HTERT RPE-1 (cell line): Measurements from ENCODE around the gene FXYD6.
"Not testable (repeated sequence)": the region's sequence is repeated elsewhere in the genome, so short reads cannot be mapped to it uniquely, and the experiment has no call there.

ENCODE experiments used
- in situ Hi-C: fragments of 300-500 bp; cut with MboI; formaldehyde crosslinking; loops from 4 replicates; pipeline ENCODE4 v1.14.3; 2020; ENCODE audit warnings: low sequenced_read_pairs

Gene FXYD6

DNA sequence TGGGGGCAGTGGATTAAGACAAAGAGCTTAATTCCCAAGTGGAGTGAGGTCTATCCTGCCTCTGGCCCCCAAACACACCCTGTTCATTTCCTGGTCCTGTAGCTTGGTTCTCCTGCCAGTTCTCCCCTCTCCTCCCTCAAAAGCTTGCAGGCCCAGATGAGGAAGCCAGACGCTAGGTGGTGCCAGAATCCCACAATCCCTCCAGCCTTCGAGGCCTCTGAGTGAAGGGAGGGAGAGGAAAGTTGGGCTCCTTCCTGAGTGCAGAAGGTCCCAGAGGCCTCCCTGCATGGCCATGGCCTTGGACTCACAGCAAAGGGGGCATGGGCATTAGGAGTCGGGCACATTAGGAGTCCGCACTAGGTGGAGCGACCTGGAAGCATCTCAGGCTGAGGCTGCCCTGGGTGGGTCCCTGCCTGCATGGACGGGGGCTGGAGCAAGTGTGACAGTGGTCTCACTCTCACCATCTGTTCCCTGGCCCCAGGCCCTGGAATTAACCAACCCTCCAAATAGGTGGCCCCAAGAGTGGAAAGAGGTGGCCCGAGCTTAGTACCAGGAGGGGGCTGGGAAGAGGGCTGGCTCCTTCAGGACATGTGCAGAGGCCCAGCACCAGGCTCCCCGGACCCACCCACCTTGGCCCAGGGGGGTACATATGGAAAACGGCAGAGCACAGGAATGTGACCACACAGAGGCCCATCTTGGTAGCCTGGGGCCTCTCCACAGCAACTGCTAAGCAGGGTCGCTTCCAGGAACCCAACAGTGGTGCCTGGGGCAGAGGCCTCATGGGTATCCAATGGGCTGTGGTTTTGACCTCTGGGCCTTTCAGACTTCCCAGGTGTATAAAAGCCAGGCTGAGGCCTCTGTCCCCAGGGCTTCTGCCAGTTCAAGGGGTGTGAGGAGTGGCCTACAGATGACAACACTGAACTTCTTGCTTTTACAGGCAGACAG is 57.1 kb downstream of the FXYD6 start:
- in situ Hi-C loops, result no loop called here

DNA sequence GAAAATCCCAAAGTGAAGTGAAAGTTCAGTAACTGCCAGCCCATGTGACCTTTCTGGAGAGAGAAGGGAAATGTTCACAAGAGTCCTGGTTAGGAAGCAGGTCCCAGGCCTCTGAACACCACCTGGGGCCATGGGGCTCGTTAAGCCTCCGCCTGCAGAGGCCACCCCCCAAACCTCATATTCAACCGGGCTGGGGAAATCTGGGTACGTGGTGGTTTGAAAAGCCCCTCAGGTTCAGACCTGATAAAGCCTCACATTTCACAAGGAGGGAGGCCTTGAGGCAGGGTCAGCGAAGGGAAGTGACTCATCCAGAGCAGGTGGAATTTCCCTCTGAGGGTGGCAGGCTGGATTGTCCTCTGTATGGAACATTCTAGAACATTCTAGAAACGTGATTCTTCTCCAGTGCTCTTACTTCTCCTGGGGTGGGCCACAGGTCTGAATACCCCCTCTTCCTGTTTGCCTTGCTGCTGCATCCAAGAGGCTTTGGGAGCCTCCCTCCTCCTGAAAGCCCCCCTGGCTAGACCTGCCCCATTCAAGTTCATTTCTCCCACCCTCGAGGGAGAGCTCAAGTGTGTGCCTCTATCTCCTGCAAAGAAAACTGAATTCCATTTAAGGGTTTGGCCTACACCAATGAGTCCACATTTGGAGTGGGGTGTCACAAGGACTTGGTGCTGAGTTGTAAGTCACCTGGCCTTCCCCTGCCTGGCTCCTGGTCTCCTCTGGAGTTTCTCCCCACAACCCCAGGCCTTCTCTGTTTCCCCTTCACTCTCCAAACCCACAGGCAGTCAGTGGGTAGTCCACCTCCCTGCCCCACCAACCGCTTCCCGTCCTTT is 58.2 kb downstream of the FXYD6 start:
- in situ Hi-C loops, result no loop called here

DNA sequence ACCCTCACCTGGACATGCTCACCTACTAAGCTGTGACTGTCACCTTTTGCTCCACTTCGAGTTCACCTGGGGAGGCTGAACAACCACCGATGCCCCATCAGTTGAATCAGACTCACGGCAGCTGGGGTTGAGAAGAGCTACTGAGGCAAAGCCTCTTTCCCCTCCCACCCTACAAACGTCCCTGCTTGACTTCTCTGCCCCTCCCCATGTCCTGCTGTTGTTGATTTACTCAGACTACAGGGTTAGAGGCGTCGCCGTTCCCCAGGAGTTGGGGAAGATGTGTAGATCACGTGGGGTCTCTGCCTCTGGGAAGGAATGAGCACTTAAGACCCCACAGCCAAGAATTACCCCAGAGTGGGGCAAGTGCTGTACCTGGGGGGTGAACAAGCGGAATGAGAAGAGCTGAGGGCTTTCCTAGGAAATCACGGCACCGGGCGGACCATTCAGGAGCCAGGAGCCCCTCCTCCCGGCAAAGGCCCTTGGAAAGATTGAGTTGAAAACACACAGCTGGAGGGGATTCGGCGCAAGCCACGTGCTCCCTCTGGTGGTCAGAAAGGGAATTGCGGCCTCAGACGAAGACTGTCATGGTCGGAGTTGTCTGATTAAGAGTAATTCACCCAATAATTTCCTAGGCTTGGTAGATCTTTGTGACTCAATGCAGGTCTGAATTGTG is 59.0 kb downstream of the FXYD6 start:
- in situ Hi-C loops, result no loop called here

DNA sequence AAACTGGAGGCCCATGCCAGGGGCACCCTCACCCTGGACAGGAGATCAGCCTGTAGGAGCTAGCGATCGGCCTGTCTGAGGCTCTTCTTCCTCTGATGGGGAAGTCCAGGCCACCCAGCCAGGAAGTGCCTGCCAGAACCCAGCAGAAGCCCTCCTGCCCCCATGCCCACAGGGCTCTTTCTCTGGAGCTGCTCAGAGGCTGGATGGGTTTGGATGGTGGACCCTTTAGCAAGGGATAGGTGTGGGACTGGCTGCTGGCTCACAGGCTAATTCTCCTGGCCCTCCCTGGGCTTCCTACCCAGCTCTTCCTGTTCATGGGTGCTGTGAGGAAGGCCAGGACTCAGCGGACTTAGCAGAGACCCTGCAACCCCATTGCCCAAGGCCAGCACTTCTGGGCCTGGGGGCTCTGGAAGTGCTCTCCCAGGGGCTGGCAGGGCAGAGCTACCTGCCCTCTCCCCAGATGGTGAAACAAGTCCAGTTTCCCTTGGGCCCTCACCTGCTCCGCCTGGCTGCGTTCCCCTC is 59.6 kb downstream of the FXYD6 start:
- in situ Hi-C loops, result no loop called here

DNA sequence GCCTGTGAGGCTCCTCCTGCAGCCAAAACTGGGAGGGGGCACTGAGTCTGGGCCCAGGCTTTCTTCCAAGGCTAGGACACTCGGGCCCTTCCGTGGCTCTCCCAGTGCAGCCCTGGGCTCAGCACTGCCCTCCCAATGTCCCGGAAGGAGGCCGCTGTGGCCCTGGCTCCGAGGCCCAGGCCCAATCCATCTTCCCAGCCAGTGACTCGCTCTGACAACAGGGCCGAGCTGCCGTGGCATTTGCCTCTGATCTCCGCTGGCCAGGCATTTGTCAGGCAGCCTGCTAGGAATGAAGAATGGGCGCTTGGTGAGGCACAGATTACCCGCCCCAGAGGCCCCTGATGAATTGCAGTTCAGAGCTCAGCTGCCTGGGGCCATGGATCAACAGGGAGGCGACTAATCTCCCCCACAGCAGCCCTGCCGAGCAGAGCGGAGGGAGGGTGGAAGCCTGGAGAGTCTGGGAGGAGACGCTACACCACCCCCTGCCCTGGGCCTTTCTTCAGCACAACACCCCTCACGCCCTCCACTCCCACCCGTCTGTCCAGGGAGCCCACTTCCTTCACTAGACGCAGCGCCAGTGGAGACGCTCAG is 60.2 kb downstream of the FXYD6 start:
- in situ Hi-C loops, result no loop called here

DNA sequence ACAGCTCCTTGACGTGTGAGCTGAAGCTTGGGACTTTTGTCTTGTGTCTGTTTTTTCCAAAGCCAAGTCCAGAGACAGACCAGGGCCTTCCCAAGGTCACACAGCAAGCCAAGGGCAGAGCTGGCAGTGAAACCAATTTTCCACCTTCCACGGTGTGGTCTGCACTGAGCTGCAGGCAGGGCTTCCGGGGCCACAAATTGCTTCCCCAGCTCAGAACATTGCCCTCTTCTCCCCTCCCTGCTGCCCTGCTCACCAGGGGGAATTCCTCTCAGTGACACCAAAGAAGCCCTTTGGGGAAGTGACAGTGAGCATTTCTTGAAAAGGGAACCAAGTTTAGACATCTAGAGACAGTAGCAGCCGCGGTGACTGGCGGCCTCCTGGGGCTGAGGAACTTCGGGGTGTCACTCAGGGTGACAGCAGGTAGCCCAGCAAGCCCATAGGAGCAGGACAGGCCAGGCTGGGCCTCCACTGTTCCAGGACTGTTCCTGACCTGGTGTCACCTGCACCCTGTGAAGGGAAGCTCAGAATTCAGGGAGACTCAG is 61.1 kb downstream of the FXYD6 start:
- in situ Hi-C loops, result no loop called here

DNA sequence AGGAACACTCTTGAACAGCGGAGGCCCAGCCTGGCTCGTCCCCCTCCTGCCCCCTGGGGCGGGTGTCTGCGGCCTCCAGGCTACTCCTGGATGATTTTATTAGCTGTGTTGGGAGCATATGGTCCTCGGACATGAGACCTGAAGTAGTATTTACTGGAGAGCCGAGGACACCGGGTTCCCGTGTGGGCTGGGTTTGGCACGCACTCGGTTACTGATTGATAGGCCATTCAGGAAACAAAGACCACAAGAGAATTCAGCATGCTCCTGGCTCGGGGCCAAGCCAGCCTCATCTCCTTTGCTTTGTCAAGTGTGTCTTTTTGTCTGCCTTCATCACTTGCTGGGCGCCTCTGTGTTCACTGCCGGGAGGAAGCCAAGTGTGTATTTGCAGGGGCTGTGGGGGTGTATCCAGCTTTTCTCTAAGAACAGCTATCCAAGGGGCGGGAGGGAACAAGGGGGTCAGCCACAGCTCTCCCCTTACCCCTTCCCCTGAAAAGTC is 61.6 kb downstream of the FXYD6 start:
- in situ Hi-C loops, result no loop called here

DNA sequence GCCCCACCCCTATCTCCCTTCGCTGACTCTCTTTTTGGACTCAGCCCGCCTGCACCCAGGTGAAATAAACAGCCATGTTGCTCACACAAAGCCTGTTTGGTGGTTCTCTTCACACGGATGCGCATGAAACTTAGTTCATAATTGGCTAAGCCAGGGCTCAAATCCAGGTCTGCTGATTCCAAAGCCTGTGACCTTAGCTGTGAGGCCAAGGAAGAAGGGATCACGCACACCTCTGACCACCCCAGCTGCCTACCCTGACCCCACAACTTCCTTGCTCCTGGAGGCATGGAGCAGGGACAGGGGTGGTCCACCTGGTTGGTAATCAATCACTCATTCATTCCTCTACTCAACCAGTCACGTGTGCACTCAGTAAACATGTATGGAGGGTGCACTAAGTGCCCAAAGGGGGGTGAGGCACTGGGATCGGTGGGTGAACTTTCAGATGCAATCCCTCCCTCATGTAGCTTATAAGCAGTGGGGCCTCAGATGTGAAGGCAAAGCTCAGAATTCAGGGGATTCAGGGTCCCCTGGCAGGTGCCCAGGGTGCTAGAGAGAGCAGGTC is 62.2 kb downstream of the FXYD6 start:
- in situ Hi-C loops, result no loop called here

DNA sequence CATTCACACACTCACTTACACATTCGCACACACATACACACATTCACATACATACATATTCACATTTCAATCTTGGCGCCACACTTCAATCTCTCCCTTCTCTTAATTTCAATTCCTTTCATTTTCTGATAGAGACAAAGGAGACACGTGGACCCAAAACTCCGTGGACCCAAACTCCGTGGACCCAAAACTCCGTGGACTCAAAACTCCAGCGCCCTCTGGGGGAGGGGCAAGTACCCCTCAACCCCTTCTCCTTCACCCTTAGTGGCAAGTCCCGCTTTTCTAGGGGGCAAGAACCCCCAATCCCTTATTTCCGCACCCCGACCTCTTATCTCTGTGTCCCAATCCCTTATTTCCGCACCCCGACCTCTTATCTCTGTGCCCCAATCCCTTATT is 66.4 kb downstream of the FXYD6 start:
- in situ Hi-C loops, result not testable (repeated sequence)

DNA sequence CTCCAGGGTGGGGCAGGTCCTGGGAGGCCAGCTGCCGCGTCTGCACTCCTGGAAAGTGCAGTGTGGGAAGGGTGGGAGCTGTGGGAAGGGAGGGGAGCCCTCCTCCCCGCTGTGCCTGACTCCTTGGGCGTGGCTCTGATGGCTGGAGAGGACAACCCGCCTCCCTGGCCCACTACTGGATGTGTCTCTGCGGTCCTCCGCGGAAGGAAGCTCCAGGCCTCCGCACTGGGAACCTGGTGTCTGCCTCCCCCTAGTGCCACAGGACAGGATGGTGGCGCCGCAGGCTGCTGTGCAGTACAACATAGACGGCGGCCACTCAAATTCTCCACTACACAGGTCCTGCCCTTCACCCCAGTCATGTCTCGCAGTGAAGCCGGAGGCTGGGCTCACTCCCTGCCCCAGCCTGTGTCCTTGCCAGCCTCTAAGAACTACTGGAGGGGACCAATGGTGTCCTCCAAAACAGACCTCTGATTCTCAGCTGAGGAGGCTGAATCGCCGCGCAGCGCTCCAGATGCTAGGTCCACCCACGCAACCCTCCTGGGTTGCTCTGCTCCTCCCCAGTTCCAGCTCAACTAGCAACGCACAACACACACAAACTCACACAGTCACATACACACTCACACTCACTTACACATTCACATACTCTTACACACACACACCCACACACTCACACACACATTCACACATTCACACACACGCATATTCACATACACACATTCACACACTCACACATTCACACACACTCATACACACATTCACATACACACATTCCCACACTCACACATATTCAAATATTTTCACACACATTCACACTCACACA is 67.0 kb downstream of the FXYD6 start:
- in situ Hi-C loops, result no loop called here

DNA sequence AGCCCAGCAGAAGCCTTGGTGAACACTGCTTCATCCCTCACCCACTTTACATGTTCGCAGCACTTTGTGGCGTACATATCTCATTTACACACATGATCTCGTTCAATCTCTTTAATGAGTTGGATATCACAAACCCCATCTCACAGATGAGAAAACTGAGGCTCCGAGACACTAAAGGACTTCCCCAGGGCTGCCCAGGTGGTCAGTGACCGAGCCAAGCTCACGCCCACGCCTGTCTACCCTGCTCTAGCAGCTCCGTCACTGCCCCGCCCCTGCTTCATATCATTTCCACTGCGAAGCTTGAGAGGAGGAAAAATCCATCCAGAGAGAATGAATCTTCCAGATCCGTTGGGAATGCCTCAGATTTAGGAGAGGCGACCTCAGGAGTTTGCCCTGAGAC is 67.7 kb downstream of the FXYD6 start:
- in situ Hi-C loops, result no loop called here

DNA sequence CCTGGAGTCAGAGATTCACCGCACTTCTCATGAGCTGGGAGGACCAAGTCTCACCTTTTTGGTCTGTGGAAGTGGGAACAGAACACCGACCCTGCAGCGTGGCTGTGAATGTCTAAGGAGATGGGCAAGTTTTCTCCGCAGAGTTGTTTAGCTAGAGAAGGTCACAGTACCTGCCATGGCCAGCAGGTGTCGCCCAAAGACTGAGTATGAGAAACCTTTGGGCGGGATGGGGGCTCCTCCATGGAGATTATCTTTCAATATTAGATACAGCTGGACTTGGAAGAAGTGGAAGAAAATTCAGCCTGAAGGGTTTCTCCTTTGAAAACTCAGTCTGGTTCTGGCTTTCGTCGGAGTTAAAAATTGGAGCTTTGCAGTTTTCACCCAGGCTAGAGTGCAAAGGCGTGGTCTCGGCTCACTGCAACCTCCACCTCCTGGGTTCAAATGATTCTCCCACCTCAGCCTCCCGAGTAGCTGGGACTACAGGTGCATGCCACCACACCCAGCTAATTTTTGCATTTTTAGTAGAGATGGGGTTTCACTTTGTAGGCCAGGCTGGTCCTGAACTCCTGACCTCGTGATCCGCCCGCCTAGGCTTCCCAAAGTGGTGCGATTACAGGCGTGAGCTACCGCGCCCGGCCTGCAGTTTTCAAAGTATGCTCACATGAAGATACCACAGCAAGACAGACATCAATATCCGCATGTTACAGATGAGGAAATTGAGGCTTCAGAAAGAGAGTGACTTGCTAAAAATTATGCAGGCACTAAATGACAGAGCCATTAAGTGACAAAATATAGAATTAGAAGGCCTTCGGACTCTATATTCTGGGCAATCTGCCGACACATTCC is 68.8 kb downstream of the FXYD6 start:
- in situ Hi-C loops, result no loop called here

DNA sequence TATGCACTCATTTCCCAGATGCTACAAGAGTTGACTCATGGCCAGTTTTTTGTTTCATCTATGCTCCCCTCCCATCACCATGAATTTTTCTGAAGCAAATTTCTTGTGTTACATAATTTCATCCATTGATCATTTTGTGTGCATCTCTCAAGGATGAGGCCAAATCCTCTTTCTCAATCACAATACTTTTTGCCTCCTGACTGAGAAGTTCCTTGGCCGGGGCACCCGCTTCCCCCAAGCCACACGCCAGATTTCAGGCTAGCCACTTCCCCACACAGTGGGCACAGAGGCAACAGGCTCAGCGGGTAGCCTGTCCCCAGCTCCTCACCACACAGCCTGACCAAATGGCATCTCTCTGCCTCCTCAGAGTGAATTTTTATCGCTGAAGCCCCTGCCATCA is 69.6 kb downstream of the FXYD6 start:
- in situ Hi-C loops, result no loop called here

DNA sequence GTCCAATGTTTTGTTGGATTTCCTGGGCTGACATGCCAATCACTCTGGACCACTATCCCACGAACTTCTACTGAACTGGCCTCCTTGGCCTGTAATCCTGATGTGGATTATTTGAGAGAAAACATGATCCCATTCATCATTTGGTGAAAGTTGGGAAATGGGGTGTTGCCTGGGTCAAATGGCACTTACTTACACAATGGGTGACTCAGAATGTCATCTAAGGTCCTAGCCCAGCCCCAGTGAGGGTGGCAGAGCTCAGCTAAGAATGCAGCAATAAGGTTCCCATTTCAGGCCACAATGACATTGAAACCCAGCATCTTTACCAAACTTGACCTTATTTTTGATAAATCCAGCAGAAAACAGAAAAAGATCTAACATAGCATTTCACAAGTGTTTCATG is 71.4 kb downstream of the FXYD6 start:
- in situ Hi-C loops, result no loop called here

DNA sequence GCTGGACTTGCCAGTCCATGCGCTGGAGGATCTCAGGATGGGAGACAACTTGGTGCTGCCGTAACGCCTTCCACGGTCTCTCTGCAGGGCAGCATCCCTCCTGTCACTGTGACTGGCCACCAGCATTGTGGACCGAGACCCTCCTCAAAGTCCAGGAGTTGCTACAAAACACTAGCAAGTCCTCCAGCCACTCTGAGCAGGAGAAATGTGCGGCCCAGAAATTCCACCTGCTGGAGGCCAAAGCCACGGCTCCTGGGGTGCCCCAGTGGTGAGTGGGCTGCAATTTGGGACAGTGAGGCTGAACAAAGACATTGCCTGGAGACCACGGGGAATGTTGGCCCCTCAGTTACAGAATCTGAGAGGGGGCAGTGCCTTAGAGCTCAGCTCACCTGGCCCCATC is 72.6 kb downstream of the FXYD6 start:
- in situ Hi-C loops, result no loop called here

DNA sequence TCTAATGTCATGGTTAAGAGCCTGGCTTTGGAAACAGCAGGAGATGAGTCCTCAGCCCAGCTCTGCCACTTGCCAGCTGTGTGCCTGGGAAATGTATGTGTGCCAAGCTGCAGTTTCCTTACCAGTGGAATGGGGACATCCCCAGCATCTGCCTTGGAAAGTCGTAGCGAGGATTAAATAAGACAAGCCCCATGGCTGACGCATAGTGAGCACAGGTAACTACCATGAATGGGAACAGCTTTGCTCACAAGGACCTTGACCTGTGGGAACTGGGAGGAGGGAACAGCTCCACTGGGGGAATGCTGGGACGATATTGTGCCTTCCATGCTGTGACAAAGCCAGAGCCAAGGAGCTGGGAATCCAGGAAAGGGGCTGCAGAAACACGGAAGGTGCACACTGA is 76.8 kb downstream of the FXYD6 start:
- in situ Hi-C loops, result no loop called here

DNA sequence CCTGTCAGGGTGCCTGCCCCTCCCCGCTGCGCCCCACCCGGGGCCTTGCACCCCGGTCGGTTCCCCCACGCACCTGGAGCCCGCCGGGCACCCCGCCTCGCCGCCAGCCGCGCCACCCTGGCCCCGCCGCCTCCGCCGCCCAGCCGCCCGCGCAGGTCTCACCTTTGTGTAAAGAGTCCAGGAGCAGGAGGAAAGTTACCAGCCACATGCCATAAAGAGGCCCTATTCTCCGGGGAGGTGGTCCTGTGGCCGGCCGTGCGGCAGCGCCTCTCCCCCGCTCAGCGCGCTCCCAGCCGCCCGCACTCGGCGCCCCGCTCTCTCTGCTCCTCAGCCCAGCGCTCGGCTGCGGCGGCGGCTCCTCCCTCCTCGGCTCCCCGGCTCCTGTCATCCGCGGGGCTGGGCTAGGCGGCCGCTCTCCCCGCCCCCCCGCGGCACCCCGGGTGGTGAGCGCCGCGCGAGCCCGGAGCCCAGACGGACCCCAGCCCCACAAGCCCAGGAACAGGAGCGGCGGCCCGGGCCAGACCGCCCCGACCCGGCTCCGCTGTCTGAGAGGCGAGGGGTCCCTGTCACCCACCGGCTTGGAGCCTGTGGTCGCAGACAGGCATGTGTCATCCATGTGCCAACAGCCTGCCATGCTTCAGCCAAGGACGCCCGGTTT is 79.5 kb downstream of the FXYD6 start, which contains the start of gene DSCAML1:
Gene DSCAML1, minus strand, starts transcription at position 345 of the 658 bp plus-strand sequence. Its CDS starts 137 bp downstream, at position 208.
- in situ Hi-C loops, result no loop called here

DNA sequence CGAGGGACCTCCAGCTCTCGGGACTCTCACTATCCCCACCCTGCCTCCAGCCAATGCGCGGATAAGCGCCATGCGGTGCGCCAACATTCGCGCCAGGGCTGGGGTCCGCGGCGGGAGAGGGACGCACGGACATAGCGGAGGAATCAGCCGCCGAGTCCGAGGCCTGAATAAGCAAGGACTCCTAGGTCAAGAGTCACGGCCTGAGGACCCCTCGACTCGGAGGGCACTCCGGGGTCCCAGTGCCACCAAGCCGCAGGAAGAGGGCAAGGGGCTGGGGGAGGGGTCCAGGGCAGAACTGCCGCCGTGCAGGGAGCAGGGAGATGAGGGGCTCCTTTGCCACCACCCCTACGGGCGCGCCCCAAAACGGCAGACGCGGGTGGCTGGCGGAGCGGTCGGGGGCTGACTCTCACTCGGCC is 80.0 kb downstream of the FXYD6 start:
- in situ Hi-C loops, result no loop called here
